Measurements from ENCODE around the gene GLDN. TPM values are rescaled to one million over a fixed set of nuclear protein-coding genes. Genes with fewer than 3 reads are reported as not detected.

Gene GLDN
- total and polyA plus RNA-seq, 8 donors: 0.23 to 16.8 (median 0.68) TPM; not detected in 2

- Histone ChIP-seq H3K27me3 (no peaks in the 10 kb centered on the region), H3K36me3 (no peaks in the 10 kb centered on the region), H3K27ac (no peak overlapping the region), H3K4me3 (no peak overlapping the region), H3K9me3 (no peaks in the 10 kb centered on the region), H3K4me1 (no peaks in the 10 kb centered on the region)
- ATAC-seq (no peak), FAIRE-seq (no peak), DNase-seq (no peak)
- intact Hi-C loops (cut with DNase I): no loop called here
- no peak for TF ChIP-seq CTCF (IDR thresholded peaks at IDR 0.05)
- WGBS, 2 donors: 86 to 89% methylated on average over 7 of the region's 7 CpGs
These were observed 18.5 kb downstream of the GLDN start for GRCh38 chr15:51359981-51360380.

- no peak for FAIRE-seq
- no peak for TF ChIP-seq CTCF (IDR thresholded peaks at IDR 0.05)
These were observed 21.9 kb downstream of the GLDN start for GRCh38 chr15:51363383-51363782.

GRCh38 chr15:51365417-51365816 is 24.0 kb downstream of the GLDN start:
- ATAC-seq (no peak), DNase-seq (no peak), FAIRE-seq (no peak)
- no peak overlapping the region for H3K27ac ChIP-seq
- intact Hi-C loops (cut with DNase I): no loop called here
- H3K4me3 ChIP-seq: no peak overlapping the region
- no peaks in the 10 kb centered on the region for H3K27me3 ChIP-seq
- no peak for TF ChIP-seq CTCF (IDR thresholded peaks at IDR 0.05)
- 83 to 88% methylated on average over 6 of the region's 6 CpGs for WGBS, 2 donors
- H3K36me3 ChIP-seq: no peaks in the 10 kb centered on the region
- no peaks in the 10 kb centered on the region for H3K4me1 ChIP-seq
- no peaks in the 10 kb centered on the region for H3K9me3 ChIP-seq

More at GRCh38 chr15:51363383-51363782, 21.9 kb downstream of the GLDN start:
- DNase-seq (no peak), ATAC-seq (no peak)
- Histone ChIP-seq H3K4me1 (no peaks in the 10 kb centered on the region), H3K36me3 (no peaks in the 10 kb centered on the region), H3K27ac (no peak overlapping the region), H3K9me3 (no peaks in the 10 kb centered on the region), H3K27me3 (no peaks in the 10 kb centered on the region), H3K4me3 (no peak overlapping the region)
- intact Hi-C loops (cut with DNase I): no loop called here
- 83 to 85% methylated on average over 9 of the region's 9 CpGs for WGBS, 2 donors

- Histone ChIP-seq H3K9me3 (no peaks in the 10 kb centered on the region), H3K4me1 (no peaks in the 10 kb centered on the region), H3K4me3 (no peak overlapping the region), H3K36me3 (no peaks in the 10 kb centered on the region), H3K27me3 (no peaks in the 10 kb centered on the region), H3K27ac (no peak overlapping the region)
- intact Hi-C loops (cut with DNase I): no loop called here
- WGBS, 2 donors: 80 to 88% methylated on average over 5 of the region's 5 CpGs
- ATAC-seq: no peak
- no peak for DNase-seq
- FAIRE-seq: no peak
- TF ChIP-seq CTCF (IDR thresholded peaks at IDR 0.05): no peak
These were observed 24.6 kb downstream of the GLDN start for GRCh38 chr15:51366071-51366470.

GRCh38 chr15:51366920-51367319 is 25.5 kb downstream of the GLDN start:
- Histone ChIP-seq H3K36me3 (no peaks in the 10 kb centered on the region), H3K27ac (no peak overlapping the region), H3K27me3 (no peaks in the 10 kb centered on the region), H3K9me3 (no peaks in the 10 kb centered on the region), H3K4me1 (no peaks in the 10 kb centered on the region), H3K4me3 (no peak overlapping the region)
- FAIRE-seq (no peak), ATAC-seq (peak; percentile 63 to 82 (median 76)), DNase-seq (peak in 3 of 6 donors; percentile 25 to 40 (median 37))
- intact Hi-C loops (cut with DNase I): no loop called here
- no peak for TF ChIP-seq CTCF (IDR thresholded peaks at IDR 0.05)
- 41 to 43% methylated on average over 3 of the region's 3 CpGs for WGBS, 2 donors

All from pancreas (tissue), 10 donors.